H54 (cell line): ENCODE measurements around the gene FOXN4.

ENCODE experiments used
- DNase-seq: peaks from one replicate; pipeline ENCODE4 v3.0.0; 2011; ENCODE audit warnings: low spot score, mixed read lengths; ENCODE audit not compliant: insufficient read length
- FAIRE-seq: peaks from 3 replicates; lab custom pipeline; 2011; peaks lifted over from hg19 to GRCh38; lab: Jason Lieb, UNC
- POLR2A ChIP-seq: IDR thresholded peaks from 2 replicates; pipeline ENCODE4 v1.6.1; 2011; ENCODE audit warnings: low read depth, mild to moderate bottlenecking, low read length

Gene FOXN4

GRCh38 chr12:109293106-109293505 is 16.0 kb downstream of the FOXN4 start:
- FAIRE-seq: no peak
- no peak for TF ChIP-seq POLR2A
- no peak for DNase-seq

DNA sequence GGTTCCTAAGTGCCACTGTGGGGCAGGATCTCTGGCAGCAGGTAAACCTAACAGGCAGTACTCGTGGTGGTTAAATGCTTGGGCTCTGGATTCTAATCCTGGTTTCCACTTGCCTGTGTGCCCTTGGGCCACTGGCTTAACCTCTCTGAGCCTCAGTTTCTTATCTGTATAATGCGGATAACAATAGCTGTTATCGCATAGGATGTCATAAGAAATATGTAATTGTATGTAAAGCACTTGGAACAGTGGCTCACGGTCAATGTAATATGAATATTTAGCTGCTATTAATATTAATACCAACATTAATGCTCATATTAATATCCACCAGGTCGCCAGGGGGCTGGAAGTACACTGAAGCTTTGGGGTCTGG is 16.8 kb downstream of the FOXN4 start:
- no peak for TF ChIP-seq POLR2A
- FAIRE-seq: no peak
- DNase-seq: no peak

- TF ChIP-seq POLR2A: no peak
- FAIRE-seq (no peak), DNase-seq (no peak)
These were observed 17.4 kb downstream of the FOXN4 start for GRCh38 chr12:109291521-109292341.

GRCh38 chr12:109291117-109291516 is 18.0 kb downstream of the FOXN4 start:
- DNase-seq: no peak
- FAIRE-seq: no peak
- TF ChIP-seq POLR2A: no peak

GRCh38 chr12:109290061-109290460 is 19.0 kb downstream of the FOXN4 start:
- DNase-seq (no peak), FAIRE-seq (no peak)
- TF ChIP-seq POLR2A: no peak

DNA sequence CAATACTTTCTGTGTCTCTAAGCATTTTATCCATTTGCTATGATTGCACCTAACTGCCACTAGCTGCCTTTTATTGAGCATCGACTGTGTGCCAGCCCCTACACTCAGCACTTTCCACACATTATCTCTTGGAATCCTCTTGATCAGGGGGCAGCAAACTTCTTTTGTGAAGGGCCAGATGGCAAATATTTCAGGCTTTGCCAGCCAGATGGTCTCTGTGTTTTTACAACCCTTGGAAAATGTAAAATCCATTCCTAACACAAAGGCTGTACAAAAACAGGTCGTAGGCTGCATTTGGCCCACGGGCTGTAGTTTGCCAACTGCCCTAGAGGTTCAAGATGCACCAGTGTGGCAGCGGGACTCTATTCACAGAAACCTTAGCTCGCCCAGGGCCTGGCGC is 19.5 kb downstream of the FOXN4 start:
- FAIRE-seq (no peak), DNase-seq (no peak)
- TF ChIP-seq POLR2A: no peak

DNA sequence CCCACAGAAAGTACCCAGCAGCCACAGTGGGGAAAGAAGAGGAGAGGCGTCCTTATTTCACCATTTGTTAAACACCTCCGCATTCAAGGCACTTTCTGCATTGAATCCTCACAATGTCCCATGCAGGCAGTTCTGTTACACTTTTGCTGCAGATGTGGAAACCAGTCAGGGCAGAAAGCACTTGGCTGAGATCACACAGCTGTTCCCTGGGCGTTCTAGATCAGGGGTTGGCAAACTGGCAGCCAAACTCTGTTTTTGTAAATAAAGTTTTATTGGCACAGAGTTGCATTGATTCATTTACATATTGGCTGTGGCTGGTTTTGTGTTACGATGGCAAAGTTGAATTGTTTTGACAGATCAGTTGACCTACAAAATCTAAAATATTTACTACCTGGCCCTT is 20.1 kb downstream of the FOXN4 start:
- no peak for DNase-seq
- no peak for FAIRE-seq
- TF ChIP-seq POLR2A: no peak

DNA sequence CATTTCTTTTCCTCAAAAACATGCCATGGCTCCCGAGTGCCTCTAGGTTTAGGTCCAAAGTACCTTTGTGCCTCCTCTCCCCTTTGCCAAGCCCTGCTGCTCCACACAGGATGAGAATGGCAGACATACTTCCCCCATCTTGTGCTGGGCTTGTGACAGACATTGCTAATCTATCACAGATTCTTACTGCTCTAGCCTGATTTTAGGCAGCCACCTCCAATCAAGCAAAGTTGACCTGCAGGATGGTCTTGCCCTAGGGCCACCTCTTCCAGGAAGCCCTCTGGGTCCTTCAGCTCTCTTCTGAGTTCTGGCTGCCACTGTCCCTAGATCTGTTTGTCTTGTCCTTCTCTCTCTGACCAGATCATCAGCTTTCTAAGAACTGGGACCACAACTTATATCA is 20.5 kb downstream of the FOXN4 start:
- FAIRE-seq (no peak), DNase-seq (no peak)
- TF ChIP-seq POLR2A: no peak

- FAIRE-seq: no peak
- TF ChIP-seq POLR2A: no peak
- DNase-seq: no peak
These were observed 21.1 kb downstream of the FOXN4 start for GRCh38 chr12:109287811-109288469.

DNA sequence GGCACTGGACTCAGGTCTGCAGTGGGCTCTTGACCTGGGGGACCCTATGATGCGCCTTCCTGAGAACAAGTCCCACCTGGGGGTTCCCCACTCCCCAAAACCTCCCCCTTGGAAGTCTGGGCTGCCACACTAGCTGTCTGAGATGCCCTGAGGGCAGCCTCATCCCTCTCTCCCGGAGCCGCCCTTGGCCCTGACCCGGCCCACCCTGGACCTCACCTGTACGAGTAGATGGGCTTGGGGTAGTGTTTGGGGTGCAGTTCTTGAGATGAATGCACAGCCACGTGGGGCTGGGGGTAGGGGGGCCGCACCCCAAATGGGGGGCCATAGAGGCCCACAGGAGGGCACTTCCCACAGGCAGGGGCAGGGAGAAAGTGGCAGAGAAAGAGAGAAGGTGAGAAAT is 21.9 kb downstream of the FOXN4 start:
- FAIRE-seq: no peak
- TF ChIP-seq POLR2A: no peak
- no peak for DNase-seq

DNA sequence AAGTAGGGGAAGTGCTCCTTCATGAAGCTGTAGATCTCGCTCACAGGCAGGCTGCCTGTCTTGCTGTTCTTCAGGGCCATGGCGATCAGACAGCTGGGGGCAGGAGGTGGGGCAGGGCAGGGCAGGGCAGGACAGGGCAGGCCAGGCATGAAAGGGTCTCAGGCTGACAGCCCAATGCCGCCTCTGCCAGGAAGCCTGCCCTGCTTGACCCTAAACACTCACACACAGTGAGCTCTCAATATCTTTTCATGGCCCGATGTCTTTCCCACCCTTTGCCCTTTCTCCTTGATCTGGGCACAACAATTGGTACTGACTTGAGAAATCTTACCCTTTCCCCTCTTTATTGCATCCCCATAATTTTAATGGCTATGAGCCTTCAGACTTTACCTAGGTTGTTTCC is 22.4 kb downstream of the FOXN4 start:
- no peak for FAIRE-seq
- TF ChIP-seq POLR2A: no peak
- DNase-seq: no peak

GRCh38 chr12:109286252-109286651 is 22.8 kb downstream of the FOXN4 start:
- no peak for TF ChIP-seq POLR2A
- DNase-seq (no peak), FAIRE-seq (no peak)

- TF ChIP-seq POLR2A: no peak
- FAIRE-seq (no peak), DNase-seq (no peak)
These were observed 24.7 kb downstream of the FOXN4 start for GRCh38 chr12:109284392-109284791.

GRCh38 chr12:109281452-109281851 is 27.6 kb downstream of the FOXN4 start:
- TF ChIP-seq POLR2A: no peak
- DNase-seq: no peak
- no peak for FAIRE-seq

DNA sequence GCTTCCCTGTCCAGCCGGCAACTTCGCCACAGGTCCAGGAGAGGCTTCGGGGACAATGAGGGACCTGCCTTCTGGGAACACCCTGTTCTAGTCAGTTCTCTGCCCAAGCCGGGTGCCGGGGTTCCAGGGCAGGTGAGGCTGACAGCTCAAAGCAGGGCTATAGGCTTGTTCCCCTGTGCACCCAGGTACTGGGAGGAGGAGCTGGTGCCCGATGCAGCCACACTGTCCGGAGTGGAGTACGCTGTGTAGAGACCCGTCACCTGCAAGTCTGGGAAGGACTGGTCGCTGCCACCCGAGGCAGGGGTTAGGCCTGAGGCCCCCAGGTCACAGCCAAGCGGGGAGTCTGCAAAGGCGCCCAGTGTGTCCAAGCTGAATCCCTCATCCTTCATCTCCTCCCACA is 29.6 kb downstream of the FOXN4 start:
- DNase-seq: no peak
- FAIRE-seq: no peak
- no peak for TF ChIP-seq POLR2A
